ENCODE data around the gene ADM. TPM values are rescaled to one million over a fixed set of nuclear protein-coding genes. Genes with fewer than 3 reads are reported as not detected.

ADM gene, protein sequence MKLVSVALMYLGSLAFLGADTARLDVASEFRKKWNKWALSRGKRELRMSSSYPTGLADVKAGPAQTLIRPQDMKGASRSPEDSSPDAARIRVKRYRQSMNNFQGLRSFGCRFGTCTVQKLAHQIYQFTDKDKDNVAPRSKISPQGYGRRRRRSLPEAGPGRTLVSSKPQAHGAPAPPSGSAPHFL
- total RNA-seq (2013): 53.6 TPM
- polyA plus RNA-seq (100 to 1,000 TPM in 1 of 3 donors, 10 to 100 TPM in 1, 1 to 10 TPM in 1; 9.5 to 224 (median 20.0) TPM), polyA minus RNA-seq (119 and 126 TPM in 2 replicates), total RNA-seq (135 to 349 (median 206) reads per million in 11 experiments)

DNA sequence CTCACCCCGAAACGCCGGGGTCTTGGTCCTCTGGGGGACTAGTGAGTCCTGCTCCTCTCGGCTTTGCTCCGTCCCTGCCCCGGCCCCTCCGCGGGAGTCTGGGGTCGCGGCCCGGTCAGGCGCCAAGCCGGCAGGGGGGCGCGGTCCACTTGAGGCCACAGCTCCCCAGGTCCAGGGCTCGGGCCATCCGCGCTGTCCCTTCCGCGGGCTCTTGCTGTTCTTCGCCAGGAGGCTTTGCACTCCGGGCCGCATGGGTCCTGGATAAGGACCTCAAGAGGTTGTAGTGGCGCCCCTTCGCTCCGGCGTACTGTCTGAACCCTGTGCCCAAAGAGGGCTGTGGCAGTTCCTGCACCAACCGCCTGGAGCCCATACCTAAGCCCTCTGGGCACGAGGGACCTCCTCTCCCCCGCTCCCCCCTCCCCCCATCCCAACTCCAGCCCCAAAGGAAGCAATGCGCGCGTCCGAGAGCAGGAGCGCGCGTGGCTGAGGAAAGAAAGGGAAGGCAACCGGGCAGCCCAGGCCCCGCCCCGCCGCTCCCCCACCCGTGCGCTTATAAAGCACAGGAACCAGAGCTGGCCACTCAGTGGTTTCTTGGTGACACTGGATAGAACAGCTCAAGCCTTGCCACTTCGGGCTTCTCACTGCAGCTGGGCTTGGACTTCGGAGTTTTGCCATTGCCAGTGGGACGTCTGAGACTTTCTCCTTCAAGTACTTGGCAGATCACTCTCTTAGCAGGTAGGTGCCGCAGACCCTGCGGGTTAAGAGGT is at the start of gene ADM:
TSS of gene ADM (plus strand) at position 579 of the 767 bp plus-strand sequence. CDS start 628 bp downstream, outside the sequence.
- under 1% methylated on average over 41 of the region's 48 CpGs for WGBS (ENCODE audit: insufficient coverage)
- Mint-ChIP-seq H3K9me3 (peaks cover 0 to 16% (median 0%) of the 10 kb centered on the region in 7 donors), H3K4me1 (peaks cover 43% of the 10 kb centered on the region), H3K4me3 (peak within 1 kb of the TSS; percentile 96 to 99), H3K27me3 (ENCODE audit: low read depth in 3 of 3) (peaks cover 16 to 25% (median 23%) of the 10 kb centered on the region in 3 donors), H3K36me3 (peaks cover 8 to 18% of the 10 kb centered on the region in 2 donors), H3K27ac (peak within 1 kb of the TSS; percentile 96 to 100 (median 99))
- Histone ChIP-seq H3K9me3 (replicated peaks in 1 of 2; ENCODE audit: control insufficient read depth in 1 of 2, insufficient read depth in 1 of 2, low read length in 2 of 2) (no peaks in the 10 kb centered on the region), H3K27me3 (ENCODE audit: control insufficient read depth in 2 of 2, insufficient read depth in 2 of 2, low read length in 2 of 2) (peaks cover 0 to 16% of the 10 kb centered on the region in 2 donors), H3K4me2 (replicated peaks; ENCODE audit: extremely low read depth, low read length, poor library complexity, severe bottlenecking) (peak within 1 kb of the TSS; percentile 96), H4K20me1 (ENCODE audit: insufficient read depth, low read length) (peaks cover 29% of the 10 kb centered on the region), H3K4me1 (ENCODE audit: control insufficient read depth in 1 of 2, insufficient read depth in 2 of 2, low read length in 2 of 2) (peaks cover 49 to 53% of the 10 kb centered on the region in 2 donors), H2AFZ (ENCODE audit: insufficient read depth, low read depth, low read length, poor library complexity, severe bottlenecking) (peak within 1 kb of the TSS; percentile 76), H3K79me2 (ENCODE audit: insufficient read depth, low read length) (peaks cover 32% of the 10 kb centered on the region), H3K9ac (ENCODE audit: insufficient read depth, low read length, poor library complexity, severe bottlenecking) (peak within 1 kb of the TSS; percentile 97), H3K36me3 (replicated peaks in 1 of 2; ENCODE audit: control insufficient read depth in 1 of 2, insufficient read depth in 2 of 2, low read length in 2 of 2) (peaks cover 0 to 4% of the 10 kb centered on the region in 2 donors), H3K27ac (ENCODE audit: low read depth in 1 of 2, low read length in 2 of 2) (peak within 1 kb of the TSS; percentile 91 to 100), H3K4me3 (replicated peaks in 1 of 3; ENCODE audit: low read depth in 2 of 3, low read length in 3 of 3) (peak within 1 kb of the TSS; percentile 79 to 97 (median 89))
- peak; percentile 83 to 89 (median 88) for DNase-seq
- intact Hi-C loops (cut with micrococcal nuclease): loop anchor here (5.0 to 10.0 kb wide), 6 partner anchors 92 to 840 kb away; partner anchors contain the start of gene ZNF143 (in 1 of the 2)
- TF ChIP-seq CTCF (IDR thresholded peaks at IDR 0.05): peak; percentile 76

DNA sequence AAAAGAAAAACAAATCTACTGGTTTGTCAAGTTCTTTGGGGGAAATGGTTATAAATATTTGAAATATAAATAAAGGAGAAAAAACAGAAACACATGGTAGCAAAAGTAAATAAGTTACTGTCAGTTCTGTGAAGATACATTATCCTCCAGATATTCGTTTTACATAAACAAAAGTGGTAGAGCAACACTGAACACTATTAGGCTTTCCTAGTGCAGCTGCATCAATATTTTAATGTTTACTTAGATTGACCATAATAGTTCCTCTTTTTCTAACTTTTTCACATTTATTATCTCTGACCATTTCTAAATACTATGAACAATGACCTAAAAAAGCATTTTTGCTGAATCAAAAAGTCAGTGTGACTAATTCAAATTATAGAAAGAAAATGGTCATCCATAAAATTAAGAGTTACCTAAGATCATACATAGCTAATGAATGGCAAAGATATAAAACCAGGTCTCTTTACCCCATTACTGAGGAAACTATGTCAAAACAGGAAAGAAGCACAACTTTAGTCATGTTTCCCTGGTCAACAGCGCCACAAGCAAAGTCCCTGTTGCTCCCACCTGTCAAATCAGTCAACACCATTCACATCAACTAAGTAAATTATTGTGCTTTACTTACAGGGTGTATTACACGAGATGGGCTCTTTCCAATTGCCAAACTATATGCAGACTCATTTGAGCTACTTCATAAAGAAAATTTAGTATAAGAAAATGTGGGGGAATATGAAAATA is 49.3 kb upstream of the ADM start:
- Mint-ChIP-seq H3K4me1 (peaks cover 16% of the 10 kb centered on the region), H3K27ac (peak overlapping the region in 5 of 7 donors; percentile 0 to 63 (median 18)), H3K27me3 (ENCODE audit: low read depth in 3 of 3) (peaks cover 0 to 1% (median 0%) of the 10 kb centered on the region in 3 donors), H3K4me3 (no peak overlapping the region), H3K36me3 (no peaks in the 10 kb centered on the region), H3K9me3 (peaks cover 0 to 2% (median 0%) of the 10 kb centered on the region in 7 donors)
- Histone ChIP-seq H3K9ac (ENCODE audit: insufficient read depth, low read length, poor library complexity, severe bottlenecking) (no peak overlapping the region), H3K36me3 (replicated peaks in 1 of 2; ENCODE audit: control insufficient read depth in 1 of 2, insufficient read depth in 2 of 2, low read length in 2 of 2) (no peaks in the 10 kb centered on the region), H2AFZ (ENCODE audit: insufficient read depth, low read depth, low read length, poor library complexity, severe bottlenecking) (peak overlapping the region; percentile 17), H3K27me3 (ENCODE audit: control insufficient read depth in 2 of 2, insufficient read depth in 2 of 2, low read length in 2 of 2) (no peaks in the 10 kb centered on the region), H4K20me1 (ENCODE audit: insufficient read depth, low read length) (peaks cover 95% of the 10 kb centered on the region), H3K9me3 (replicated peaks in 1 of 2; ENCODE audit: control insufficient read depth in 1 of 2, insufficient read depth in 1 of 2, low read length in 2 of 2) (no peaks in the 10 kb centered on the region), H3K4me1 (ENCODE audit: control insufficient read depth in 1 of 2, insufficient read depth in 2 of 2, low read length in 2 of 2) (peaks cover 8 to 15% of the 10 kb centered on the region in 2 donors), H3K4me2 (replicated peaks; ENCODE audit: extremely low read depth, low read length, poor library complexity, severe bottlenecking) (peak overlapping the region; percentile 13), H3K79me2 (ENCODE audit: insufficient read depth, low read length) (peaks cover 56% of the 10 kb centered on the region), H3K27ac (ENCODE audit: low read depth in 1 of 2, low read length in 2 of 2) (peak overlapping the region in 1 of 2 donors; percentile 55), H3K4me3 (replicated peaks in 1 of 3; ENCODE audit: low read depth in 2 of 3, low read length in 3 of 3) (no peak overlapping the region)
- peak; percentile 9 to 36 (median 33) for DNase-seq
- WGBS (ENCODE audit: insufficient coverage): no CpG with 5 or more reads among the region's 3 CpGs
- intact Hi-C loops (cut with micrococcal nuclease): no loop called here
- TF ChIP-seq CTCF (IDR thresholded peaks at IDR 0.05): no peak

All from CD14-positive monocyte (primary cell).